Inflammatory macrophage treated with lipopolysaccharide for 4 hours (primary cell): ENCODE measurements around the gene HNRNPUL1.

Source experiments
- DNase-seq: peaks from one replicate; pipeline ENCODE4 v3.0.0-alpha.2; 2020

HNRNPUL1 gene

DNA sequence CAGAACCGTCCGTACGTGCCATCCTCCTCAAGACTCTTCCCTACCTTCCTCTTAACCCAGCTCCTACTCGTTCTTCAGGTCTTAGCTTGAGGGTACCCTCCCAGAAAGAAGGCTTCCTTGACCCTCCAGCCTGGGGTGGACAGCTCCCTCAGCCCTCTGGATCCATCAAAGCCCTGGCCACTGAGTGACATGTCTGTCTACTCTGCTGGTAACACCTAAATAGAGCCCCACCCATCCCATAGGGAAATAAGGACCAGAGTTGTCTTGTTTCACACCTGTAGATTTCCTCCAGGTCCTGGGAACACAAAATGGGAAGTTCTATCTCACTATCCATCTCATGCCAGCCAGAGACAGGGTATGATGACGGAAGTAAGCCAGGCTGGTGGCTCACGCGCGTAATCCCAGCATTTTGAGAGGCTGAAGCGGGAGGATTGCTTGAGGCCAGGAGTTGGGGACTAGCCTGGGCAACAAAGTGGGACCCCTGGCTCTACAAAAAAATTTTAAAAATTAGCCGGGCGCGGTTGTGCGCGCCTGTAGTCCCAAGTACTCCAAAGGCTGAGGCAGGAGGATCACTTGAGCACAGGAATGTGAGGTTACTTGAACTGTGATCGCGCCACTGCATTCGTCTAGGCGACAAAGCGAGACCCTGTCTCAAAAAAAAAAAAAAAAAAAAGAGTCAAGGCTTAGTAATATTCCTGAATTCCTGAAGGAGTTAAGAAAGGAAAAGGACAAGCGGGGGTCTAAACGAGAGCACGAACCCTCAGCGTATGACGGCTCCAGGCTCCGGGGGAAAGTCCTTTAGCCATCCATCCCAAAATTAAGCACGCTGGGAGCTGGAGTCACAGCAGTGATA, 45.2 kb downstream of the HNRNPUL1 start:
- DNase-seq: peak; percentile 62

DNA sequence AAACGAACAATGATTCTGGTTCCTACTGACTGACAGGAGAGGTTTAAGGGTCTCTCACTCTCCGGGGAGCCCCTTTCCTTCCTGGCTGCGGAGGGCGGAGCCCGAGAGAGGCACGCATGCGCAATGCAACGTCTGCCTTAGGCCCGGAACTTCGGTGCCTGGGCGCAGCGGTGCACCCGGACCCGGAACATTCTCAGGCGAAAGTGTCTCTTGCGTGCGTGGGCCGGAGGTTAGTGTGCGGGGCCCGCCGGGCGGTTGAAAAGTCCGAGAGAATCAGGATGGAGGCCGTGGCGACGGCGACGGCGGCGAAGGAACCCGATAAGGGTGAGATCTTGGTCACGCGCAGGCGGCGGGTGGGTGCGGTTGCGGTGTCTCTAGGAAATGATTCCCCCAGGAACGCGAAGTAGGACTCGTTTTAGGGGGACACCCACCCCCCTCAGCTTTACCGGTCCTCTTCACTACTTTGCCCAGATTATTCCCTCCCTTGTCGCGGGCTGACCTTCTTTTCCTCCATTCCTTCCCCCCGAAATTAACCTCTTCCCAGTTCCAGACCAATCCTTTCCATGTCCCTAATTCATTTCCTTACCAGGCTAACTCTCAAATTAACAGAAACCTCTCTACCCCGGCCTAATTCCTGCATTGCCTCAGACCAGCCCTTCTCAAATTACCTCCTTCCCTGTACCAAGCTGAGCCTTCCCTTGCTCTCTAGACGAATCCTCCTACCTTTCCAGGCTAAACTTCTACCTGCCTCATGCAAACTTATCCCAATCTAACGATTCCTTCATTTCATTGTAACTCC, 46.1 kb downstream of the HNRNPUL1 start, which contains the start of gene CCDC97:
Gene CCDC97 (plus strand): TSS at position 140 of the 799 bp plus-strand sequence. CDS start 139 bp downstream, at position 279.
- peak; percentile 87 for DNase-seq

DNA sequence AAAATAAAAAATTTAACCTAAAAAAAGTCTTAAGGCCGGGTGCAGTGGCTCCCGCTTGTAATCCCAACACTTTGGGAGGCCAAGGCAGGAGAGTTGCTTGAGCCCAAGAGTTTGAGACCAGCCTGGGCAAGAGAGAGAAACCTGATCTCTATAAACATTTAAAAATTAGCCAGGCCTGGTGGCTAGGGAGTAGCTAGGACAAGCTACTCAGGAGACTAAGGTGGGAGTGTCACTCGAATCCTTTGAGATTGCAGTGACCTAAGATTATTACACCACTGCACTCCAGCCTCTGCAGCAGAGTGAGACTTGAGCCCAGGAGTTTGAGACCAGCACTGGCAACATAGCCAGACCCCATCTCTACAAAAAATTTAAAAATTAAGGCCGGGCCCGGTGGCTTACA, 46.9 kb downstream of the HNRNPUL1 start:
- DNase-seq: no peak

DNA sequence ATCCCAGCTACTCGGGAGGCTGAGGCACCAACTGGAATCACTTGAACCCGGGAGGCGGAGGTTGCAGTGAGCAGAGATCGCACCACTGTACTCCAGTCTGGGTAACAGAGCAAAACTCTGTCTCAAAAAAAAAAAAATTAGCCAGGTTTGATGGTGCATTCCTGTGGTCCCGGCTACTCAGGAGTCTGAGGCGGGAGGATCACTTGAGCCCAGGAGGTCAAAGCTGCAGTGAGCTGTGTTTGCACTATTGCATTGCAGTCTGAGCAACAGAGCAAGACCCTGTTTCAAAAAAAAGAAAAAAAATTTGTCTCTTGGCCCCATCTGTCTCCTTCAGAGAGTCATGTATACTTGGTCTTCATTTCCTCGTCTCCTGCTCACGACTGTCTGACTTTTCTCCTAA, 47.4 kb downstream of the HNRNPUL1 start:
- DNase-seq: no peak

DNA sequence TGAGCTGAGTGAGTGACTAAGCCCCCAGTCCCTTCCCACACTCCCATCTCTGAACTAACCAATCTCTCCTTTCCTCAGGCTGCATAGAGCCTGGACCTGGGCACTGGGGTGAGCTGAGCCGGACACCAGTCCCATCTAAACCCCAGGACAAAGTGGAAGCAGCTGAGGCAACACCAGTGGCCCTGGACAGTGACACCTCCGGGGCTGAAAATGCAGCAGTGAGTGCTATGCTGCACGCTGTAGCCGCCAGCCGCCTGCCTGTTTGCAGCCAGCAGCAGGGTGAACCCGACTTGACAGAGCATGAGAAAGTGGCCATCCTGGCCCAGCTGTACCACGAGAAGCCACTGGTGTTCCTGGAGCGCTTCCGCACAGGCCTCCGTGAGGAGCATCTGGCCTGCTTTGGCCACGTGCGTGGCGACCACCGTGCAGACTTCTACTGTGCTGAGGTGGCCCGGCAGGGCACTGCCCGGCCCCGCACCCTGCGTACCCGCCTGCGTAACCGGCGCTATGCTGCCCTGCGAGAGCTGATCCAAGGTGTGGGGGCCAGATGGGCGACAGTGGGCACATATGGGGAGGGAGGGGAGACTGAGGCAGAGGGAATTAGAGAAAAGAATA, 52.2 kb downstream of the HNRNPUL1 start:
- no peak for DNase-seq

DNA sequence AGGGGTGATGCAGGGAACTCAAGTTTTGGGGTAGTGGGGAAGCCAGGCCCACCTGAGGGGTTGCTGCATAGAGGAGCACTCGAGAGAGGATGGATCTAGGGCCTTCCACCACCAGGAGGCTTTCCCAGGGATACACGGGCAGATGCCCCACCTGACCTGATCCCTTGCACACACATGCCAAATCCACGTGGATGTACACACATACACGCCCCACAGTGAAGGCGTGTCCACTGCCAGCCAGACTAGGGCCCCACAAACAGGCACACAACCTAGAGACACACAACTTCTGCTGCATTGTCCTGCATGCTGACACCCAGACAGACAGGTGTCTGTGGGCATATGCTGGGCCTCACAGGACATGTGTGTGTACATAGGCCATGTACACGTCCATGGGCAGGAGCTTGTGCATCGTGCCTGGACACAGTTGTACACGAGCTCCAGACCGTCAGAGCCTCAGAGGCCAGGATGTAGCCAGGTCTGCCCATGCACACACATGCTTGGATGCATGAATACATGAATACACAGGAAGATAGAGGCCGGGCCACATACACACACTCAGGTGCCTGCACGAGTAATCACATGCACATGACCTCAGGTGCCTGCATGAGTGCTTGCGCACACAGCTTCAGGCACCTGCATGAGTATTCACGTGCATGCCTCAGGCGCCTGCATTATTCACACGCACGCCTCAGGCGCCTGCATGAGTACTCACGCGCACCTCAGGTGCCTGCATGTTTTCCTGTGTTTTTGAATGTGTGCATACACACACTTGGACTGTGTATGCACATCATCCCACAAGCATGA, 54.7 kb downstream of the HNRNPUL1 start:
- no peak for DNase-seq

DNA sequence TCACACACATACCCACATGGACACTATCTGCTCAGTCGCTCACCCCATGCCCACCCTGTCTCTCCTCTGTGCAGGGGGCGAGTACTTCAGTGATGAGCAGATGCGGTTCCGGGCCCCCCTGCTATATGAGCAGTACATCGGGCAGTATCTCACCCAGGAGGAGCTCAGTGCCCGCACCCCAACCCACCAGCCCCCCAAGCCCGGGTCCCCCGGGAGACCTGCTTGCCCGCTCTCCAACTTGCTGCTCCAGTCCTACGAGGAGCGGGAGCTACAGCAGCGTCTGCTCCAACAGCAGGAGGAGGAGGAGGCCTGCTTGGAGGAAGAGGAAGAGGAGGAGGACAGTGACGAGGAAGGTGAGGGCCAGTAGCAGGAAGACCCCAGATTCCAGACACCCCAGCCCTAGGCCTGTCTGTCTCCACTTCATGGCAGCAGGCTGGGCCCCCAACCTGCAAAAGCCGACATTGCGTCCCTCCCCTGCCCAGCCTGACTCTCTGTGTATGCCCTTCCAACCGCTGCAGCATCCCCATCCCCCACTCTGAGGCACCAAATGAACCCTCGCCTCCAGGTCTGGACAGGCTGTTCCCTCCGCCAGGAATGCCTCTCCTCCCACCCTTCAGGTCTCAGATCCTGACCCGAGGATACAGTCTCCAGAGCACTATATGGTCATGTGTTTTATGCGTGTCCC, 55.5 kb downstream of the HNRNPUL1 start:
- no peak for DNase-seq

DNA sequence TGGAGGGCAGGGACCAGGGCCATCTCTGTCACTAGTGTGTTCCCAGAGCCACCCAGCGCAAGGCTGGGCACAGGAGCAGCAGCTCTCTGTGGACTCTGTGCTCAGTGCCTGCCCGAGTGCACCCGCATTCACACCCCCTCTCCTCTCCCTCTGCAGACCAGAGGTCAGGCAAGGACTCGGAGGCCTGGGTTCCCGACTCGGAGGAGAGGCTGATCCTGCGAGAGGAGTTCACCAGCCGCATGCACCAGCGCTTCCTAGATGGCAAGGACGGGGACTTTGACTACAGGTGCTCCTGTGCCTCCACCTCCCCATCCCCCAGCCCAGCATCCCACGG, 56.0 kb downstream of the HNRNPUL1 start:
- DNase-seq: no peak

DNA sequence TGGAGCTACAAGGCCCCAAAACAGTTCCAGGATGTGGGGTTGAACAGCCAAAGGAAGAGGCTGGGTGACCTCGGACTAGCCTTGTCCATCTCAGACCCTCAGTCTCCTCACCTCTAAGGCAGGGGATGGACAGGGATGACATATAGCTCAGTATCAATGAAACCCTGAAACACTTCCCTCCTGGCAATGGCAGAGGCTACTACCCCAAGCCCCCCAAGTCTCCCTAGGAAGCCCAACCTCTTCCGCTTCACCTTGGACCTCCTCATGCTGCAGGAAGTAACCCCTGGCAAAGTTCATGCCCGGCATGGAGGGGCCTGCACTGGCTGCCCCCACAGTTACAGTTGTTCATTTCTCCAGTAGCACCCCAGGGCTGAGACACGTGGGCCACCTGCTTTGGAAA, 56.4 kb downstream of the HNRNPUL1 start:
- DNase-seq: no peak

DNA sequence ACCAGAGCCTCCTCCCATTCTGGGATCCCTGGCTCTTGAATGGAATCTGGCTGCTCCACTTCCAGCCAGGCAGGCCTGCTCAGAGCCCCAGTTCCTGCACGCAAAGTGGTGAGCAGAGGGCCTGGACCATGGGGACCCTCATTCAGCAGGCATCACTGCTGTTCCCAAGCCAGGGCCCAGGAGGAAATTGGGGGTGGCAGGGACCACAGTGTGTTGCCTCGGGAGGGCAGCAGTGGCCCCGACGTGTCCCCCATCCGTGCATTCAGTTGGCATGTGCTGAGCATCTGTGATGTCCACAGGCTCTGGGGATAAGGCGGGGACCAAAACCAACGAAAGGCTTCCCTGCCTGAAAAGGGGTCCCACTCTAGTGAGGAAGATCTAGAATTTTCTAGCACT, 57.0 kb downstream of the HNRNPUL1 start:
- DNase-seq: no peak

DNA sequence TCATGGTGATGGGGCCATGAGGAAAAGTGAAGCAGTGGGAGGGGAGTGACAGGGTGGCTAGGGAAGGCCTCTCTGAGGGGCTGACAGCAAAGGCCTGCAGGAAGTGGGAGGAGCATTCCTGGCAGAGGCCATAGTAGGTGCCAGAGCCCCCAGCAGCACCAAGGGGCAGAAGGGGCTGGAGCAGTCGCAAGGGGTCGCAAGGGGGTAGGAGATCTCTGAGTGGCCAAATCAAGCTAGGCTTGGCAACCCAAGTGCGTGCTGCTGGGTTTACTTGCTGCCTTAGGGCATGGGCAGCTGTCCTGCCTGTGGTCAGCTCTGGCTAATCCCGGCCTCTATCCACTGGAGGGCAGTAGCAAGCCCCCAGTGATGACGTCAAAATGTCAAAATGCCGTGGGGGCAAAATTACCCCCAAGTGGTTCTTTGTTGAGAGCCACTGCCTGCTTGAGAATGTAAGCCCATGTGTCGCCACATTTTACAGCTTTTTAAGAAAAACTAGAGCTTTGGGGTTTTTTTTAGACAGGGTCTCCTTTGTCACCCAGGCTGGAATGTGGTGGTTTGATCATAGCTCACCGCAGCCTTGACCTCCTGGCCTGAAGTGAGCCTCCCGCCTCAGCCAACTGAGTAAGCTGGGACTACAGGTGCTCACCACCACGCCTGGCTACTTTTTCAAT, 57.6 kb downstream of the HNRNPUL1 start:
- peak; percentile 61 for DNase-seq

DNA sequence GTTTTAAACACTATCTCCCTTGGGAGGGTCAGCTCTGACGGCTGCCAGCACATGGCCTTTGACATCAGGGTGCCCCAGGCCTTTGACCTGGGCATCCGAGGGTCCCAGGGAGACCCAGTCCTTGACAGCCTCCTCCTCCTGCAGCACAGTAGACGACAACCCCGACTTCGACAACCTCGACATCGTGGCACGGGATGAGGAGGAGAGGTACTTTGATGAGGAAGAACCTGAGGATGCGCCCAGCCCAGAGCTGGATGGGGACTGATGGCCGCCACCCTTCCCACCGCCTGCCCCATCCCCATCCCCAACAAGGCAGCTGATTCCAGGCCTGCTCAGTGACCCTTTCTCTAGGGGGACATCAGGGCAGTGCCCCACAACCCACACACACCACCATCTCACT, 58.3 kb downstream of the HNRNPUL1 start:
- DNase-seq: no peak

DNA sequence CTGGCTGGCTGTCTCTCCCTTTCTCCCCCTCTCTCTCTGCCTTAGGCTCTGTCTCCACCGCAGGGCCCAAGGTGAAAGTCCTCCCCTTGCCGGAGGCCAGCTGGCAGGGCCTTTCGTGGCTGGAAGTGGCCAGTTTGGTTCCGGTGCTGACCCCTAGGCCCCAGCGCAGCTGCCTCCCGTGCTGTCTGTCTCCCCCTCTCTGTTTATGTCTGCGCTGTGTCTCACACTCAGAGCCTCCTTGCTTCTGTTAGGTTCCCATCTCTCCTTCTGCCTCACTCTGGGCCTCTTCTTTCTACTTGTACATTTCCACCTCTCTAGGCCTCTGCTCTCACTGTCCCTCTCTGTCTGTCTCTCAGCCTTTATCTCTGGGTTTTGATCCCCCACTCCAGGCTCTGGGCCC, 58.9 kb downstream of the HNRNPUL1 start:
- no peak for DNase-seq

DNA sequence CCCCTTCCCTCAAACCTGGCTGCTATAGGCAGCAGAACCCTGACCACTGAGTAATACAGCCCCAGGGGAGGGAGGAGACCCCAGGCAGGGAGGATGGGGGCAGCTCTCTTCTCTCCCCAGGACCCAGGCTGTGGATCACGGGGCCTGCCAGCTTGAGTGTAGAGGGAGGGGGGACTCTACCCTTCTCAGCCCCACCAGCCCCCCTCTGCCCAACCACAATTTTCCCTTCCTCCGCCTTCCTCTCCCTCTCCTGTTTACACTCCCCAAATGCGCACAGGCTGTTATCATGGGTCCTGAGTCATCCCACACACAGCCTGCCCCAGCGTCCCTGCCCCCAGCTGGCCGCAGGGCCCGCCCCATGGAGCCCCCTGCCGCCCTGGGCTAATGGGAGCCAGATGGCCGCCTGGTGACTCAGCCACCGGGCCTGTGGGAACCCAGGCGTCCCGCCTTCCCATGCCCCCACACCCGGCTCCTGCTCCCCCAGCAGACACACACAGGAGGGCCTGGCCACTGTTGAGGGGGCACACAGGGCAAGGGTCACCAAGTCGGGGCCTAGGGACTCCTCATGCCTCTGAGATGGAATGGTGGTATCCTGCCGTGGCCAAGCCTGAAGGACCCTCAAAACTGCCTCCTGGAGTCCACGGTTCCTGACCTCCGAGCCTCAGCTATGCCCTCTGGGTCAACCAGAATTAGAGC, 59.4 kb downstream of the HNRNPUL1 start:
- peak; percentile 63 for DNase-seq

DNA sequence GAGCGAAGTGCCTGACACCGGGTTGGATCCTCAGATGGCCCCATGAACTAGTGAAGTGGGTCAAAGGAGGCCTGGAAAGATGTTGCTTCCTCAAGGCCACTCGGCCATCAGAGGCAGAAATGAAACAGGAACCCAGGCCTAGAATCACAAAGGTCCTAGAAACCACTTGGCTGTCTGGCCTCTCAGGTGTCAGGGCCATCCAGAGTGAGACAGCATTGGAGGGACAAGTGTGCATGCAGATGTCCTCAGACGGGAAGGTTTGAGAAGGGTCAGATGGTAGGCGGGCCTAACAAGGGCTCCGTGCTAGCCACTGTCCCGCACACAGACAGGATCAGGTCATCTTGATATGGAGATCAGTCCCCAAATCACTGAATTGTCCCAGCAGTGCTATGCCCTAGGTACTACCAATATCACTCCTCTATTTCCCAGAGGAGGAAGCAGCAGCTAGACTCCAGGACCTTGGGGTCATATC, 60.1 kb downstream of the HNRNPUL1 start:
- peak; percentile 76 for DNase-seq

DNA sequence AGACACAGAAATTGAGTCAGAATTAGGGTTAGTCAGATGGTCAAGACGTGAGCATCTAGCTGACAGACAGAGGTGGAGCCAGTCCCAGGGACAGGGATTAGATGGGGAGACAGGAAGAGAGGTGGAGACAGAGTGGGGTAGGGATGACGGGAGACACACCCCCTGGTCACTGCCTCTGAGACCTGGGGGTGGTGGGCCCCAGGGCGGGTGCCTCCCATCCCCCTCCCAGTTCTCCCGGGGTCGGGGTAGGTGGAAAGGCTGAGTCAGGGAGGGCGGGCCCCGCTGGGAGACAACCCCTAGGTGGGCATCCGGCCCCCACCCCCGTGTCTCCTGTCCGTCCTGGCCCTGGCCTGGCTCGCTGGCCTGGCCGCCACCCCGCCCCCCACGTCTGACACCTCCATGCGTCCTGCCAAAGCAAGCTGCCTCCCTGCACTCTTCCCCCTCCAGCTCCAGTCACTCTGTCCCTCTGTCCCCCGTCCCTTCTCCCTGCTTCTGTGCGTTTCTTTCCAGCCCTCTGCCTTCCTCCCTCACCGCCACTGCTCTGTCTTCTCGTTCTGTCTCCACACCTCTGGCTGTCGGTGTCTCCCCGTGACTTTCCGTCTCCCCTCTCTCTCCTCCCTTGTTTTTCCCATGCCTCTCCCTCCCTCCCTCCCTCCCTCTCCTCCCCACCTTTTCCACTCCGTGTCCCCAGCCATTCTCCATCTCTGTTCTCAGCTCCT, 60.9 kb downstream of the HNRNPUL1 start:
- peak; percentile 65 for DNase-seq

DNA sequence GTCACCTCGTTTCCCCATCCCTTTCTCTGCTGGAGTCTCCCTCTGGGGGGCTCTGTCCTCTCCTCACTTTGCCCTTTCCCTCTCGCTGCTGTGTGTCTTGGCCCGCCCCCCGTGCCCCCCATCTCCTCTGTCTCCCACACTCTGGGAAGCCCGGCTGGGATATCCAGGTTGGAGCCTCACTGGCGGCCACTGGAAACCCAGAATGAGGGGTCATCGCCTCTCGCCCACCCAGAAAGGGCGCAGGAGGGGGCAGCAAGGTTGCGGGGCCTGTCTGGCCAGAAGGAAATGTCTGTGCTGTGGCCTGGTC, 61.4 kb downstream of the HNRNPUL1 start:
- DNase-seq: no peak

DNA sequence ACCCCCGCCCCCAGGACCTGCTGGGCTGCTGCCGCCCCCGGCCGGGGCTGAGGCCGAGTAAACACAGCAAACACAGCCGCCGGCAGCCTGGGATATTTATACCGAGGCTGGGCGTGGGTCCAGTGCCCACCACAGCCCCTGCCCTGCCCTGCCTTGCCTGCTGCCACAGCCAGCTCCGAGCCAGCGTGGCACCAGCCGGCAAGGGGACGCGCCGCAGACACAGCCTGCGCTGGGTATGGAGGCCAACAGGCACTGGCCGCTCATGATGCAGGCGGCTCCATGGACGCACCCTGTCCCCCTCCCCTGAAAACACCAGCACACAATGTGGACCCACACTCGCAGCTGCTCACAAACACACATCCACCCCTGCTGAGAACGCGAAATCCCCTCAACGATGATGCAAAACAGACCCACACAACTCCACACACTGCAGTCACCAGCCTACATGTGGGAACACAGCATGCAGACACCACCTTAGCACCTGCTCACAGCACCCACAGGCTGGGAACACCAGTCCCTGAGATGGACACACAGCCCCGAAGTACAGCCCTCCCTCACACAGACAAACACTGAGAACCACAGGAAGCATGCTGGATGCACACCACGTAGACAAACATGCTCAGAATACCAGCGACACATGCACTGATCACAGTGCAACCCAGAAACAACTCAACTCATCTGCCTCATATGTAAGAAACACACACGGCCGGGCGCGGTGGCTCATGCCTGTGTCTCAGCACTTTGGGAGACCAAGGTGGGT, 62.0 kb downstream of the HNRNPUL1 start:
- peak; percentile 46 for DNase-seq

DNA sequence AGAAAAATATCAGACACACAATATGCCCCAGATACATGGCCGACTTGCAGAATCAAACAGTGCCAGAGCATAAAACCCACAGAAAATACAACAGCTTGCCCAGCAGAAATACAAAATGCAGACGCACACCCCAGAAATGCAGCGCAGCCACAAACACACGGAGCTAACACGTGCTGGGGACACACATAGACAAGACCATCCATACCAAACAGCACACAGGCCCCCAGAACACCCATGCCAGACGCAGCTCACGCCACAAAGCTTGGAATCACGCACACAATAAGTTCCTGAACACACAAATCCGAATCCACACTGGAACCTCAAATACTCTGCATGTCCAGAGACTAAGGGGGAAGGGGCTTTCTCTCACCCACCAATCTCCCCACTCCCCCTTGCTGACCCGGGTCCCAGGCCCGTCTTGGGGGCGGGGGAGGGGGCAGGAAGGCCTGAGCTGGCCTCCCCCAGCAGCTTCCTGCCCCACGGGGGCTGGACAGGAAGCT, 63.0 kb downstream of the HNRNPUL1 start:
- DNase-seq: no peak
